ENCODE measurements around the gene PTGER4.
A peak's percentile ranks its signal among the peaks of the same experiment; 100 is the strongest.
"Not testable (repeated sequence)": the region's sequence is repeated elsewhere in the genome, so short reads cannot be mapped to it uniquely, and the experiment has no call there.

The PTGER4 gene

DNA sequence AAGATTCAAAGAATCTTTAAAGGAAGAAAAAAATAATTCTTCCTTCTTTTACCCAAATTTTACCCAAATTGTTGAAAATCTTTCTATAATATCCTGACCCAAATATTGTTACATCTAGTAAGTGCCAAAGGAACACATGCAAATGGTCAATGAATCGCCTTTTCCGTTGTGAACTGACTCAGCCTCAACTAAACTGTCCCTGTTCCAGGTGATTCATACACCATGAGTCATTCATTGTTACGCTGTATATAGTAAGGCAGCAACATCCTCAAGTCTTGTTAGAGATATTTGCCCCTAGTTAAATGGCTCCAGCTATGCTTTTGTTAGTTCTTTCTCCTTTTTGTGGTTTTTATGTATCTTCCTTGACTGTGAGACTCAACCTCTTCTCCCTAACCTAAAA, 9.7 kb downstream of the PTGER4 start:
- DNase-seq (ENCODE audit: low spot score), result peak; percentile 87

- no peak for DNase-seq (ENCODE audit: low spot score)
Measured at GRCh38 chr5:40690267-40690666, 10.6 kb downstream of the PTGER4 start.

DNA sequence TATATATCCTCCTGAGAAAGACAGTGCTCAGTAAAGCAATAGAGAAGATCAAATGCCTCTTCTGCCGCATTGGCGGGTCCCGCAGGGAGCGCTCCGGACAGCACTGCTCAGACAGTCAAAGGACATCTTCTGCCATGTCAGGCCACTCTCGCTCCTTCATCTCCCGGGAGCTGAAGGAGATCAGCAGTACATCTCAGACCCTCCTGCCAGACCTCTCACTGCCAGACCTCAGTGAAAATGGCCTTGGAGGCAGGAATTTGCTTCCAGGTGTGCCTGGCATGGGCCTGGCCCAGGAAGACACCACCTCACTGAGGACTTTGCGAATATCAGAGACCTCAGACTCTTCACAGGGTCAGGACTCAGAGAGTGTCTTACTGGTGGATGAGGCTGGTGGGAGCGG, 12.2 kb downstream of the PTGER4 start:
- DNase-seq (ENCODE audit: low spot score), result no peak

DNA sequence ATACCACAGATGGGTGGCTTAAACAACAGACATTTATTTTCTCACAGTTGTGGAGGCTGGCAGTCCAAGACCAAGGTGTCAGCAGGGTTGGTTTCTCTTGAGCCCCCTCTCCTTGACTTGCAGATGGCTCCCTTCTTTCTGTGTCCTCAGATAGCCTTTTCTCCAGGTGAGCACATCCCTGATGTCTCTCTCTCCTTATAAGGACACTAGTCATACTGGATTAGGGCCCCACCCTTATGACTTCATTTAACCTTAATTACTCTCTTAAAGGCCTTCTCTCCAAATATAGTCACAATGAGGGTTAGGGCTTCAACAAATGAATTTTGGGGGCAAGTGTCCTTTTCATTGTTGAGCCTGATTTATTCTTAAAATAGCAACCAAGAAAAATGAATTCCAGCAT, 14.7 kb downstream of the PTGER4 start:
- DNase-seq (ENCODE audit: low spot score), result no peak

GRCh38 chr5:40700116-40700782, 20.5 kb downstream of the PTGER4 start:
- no peak for DNase-seq (ENCODE audit: low spot score)

DNA sequence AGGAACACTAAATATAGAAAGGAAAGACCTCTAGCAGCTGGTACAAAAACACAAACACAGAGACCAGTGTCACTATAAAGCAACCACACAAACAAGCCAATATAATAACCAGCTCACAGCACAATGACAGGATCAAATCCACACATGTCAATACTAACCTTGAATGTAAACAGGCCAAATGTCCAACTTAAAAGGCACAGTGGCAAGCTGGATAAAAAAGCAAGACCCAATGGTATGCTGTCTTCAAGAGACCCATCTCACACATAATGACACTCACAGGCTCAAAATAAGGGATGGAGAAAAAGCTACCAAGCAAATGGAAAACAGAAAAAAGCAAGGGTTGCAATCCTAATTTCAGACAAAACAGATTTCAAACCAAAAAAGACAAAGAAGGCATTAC, 22.3 kb downstream of the PTGER4 start:
- not testable (repeated sequence) for DNase-seq (ENCODE audit: low spot score)

DNA sequence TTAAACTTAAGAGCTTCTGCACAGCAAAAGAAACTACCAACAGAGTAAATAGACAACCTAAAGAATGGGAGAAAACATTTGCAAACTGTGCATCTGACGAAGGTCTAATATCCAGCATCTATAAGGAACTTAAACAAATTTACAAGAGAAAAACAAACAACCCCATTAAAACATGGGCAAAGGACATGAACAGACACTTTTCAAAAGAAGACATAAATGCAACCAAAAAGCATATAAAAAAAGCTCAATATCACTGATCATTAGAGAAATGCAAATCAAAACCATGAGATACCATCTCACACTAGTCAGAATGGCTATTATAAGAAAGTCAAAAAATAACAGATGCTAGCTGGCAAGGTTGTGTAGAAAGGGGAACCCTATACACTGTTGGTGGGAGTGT, 25.8 kb downstream of the PTGER4 start:
- not testable (repeated sequence) for DNase-seq (ENCODE audit: low spot score)

DNA sequence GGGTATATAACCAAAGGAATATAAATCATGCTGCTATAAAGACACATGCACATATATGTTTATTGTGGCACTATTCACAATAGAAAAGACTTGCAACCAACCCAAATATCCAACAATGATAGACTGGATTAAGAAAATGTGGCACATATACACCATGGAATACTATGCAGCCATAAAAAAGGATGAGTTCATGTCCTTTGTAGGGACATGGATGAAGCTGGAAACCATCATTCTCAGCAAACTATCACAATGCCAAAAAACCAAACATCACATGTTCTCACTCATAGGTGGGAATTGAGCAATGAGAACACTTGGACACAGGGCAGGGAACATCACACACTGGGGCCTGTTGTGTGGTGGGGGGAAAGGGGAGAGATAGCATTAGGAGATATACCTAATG, 30.9 kb downstream of the PTGER4 start:
- not testable (repeated sequence) for DNase-seq (ENCODE audit: low spot score)

DNA sequence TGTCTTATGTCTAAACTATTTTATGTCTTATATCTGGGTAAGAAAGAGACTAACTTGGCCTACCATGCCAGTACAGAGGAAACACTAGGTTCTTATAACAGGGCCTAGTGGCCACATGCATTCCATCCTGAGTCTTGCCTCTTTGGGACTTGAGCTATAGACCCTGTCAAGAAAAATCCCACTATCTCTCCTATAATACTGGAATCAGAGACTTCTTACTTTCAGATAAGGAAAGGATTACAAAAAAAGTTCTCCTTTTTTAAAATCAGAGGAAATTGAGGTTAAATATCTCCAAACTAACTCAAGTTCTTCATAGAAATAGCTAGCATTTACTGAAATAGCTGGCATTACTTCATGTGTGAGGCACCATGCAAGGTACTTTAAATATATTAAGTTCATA, 34.3 kb downstream of the PTGER4 start:
- no peak for DNase-seq (ENCODE audit: low spot score)

GRCh38 chr5:40716000-40716399, 36.3 kb downstream of the PTGER4 start:
- DNase-seq (ENCODE audit: low spot score), result no peak

GRCh38 chr5:40716590-40716989, 36.9 kb downstream of the PTGER4 start:
- no peak for DNase-seq (ENCODE audit: low spot score)

- DNase-seq (ENCODE audit: low spot score), result no peak
Measured at GRCh38 chr5:40717281-40717680, 37.6 kb downstream of the PTGER4 start.

GRCh38 chr5:40720069-40720468, 40.4 kb downstream of the PTGER4 start:
- no peak for DNase-seq (ENCODE audit: low spot score)

DNA sequence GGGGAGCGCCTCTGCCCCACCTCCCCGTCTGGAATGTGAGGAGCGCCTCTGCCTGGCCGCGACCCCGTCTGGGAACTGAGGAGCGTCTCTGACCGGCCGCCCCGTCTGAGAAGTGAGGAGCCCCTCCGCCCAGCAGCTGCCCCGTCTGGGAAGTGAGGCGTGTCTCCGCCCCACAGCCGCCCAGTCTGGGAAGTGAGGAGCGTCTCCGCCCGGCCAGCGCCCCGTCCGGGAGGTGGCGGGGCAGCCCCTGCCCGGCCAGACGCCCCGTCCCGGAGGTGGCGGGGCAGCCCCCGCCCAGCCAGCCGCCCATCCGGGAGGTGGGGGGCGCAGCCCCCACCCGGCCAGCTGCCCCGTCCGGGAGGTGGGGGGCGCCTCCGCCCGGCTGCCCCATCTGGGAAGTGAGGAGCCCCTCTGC, 42.8 kb downstream of the PTGER4 start:
- not testable (repeated sequence) for DNase-seq (ENCODE audit: low spot score)

GRCh38 chr5:40733434-40733833, 53.7 kb downstream of the PTGER4 start:
- DNase-seq (ENCODE audit: low spot score), result no peak

GRCh38 chr5:40733879-40734563, 54.3 kb downstream of the PTGER4 start:
- DNase-seq (ENCODE audit: low spot score), result no peak

DNA sequence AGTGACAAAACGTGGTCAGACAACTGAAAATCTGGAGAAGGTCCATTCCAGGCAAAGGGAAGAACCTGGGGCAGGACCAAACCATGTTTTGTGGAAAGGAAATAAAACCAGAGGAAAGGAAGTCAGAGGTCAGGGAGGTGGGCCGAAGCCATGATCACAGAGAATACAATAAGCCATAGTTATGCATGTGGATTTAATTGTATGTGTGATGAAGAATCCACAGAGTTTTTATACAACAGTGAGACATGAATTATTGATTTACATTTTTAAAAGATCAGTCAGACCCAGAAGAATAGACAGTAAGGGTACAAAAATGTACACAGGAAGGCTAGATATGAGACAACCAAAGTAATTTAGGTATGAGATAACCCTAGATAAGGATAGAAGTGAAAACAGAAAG, 55.3 kb downstream of the PTGER4 start:
- DNase-seq (ENCODE audit: low spot score), result peak; percentile 25

DNA sequence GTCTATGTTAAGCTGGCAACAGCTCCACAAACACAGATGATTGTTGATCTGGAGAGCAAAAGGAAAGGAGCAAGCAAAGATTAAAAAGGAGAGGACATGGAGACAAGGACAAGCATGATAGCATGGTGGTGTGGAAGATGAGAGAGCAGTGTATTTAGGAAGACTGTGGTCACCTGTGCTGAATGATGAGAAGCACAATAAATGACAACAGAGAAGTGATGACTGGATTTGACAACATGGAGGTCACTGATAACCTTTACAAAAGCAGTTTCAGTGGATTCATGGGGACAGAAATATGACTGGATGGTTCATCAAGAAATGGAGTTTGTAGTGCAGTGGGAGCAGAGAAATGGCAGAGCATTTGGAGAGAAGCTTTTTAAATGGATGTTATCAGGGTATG, 55.9 kb downstream of the PTGER4 start:
- DNase-seq (ENCODE audit: low spot score), result no peak

GRCh38 chr5:40736103-40736875, 56.6 kb downstream of the PTGER4 start:
- peak; percentile 75 for DNase-seq (ENCODE audit: low spot score)

- no peak for DNase-seq (ENCODE audit: low spot score)
Measured at GRCh38 chr5:40738502-40738901, 58.8 kb downstream of the PTGER4 start.
